Measurements from ENCODE around the gene HLF. TPM values are rescaled to one million over a fixed set of nuclear protein-coding genes. Genes with fewer than 3 reads are reported as not detected.

Gene HLF
- total and polyA plus RNA-seq, 2 donors (not counting 3 experiments of a cell fraction or from before 2014, with no cell fraction given), result not detected

DNA sequence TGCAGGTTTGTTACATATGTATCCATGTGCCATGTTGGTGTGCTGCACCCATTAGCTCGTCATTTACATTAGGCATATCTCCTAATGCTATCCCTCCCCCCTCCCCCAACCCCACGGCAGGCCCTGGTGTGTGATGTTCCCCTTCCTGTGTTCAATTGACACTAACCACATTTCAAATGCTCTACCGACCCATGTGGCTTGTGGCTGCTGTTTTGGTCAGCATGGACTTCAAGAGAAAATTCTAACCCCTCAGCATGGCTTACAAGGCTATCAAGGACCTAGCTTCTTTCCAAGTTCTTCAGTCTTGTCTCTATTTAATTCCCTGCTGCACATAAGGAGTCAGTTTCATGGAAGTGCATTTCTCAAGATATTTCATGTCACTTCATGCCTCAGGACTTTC, 103.9 kb downstream of the HLF start:
- FAIRE-seq (no peak), DNase-seq (ENCODE audit: low read depth, low spot score) (no peak)
- no peak overlapping the region for H3K4me2 ChIP-seq (ENCODE audit: insufficient read depth, low read length)
- POLR2A ChIA-PET, result no interaction called here
- TF ChIP-seq, protein P1, sequence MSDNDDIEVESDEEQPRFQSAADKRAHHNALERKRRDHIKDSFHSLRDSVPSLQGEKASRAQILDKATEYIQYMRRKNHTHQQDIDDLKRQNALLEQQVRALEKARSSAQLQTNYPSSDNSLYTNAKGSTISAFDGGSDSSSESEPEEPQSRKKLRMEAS (IDR thresholded peaks at IDR 0.05; ENCODE audit: insufficient read depth, insufficient read length), result no peak
- no peak for TF ChIP-seq POLR2AphosphoS5 (IDR thresholded peaks at IDR 0.05; ENCODE audit: insufficient read depth, low read depth, low read length)
- TF ChIP-seq POLR2A (IDR thresholded peaks at IDR 0.05; ENCODE audit: low read depth, low read length), result no peak
- no peak for TF ChIP-seq FOS (IDR thresholded peaks at IDR 0.05; ENCODE audit: borderline replicate concordance, insufficient read depth, low read length)
- TF ChIP-seq EZH2 (IDR thresholded peaks at IDR 0.05; ENCODE audit: borderline replicate concordance, low read depth, low read length, severe bottlenecking), result no peak
- TF ChIP-seq JUN (IDR thresholded peaks at IDR 0.05; ENCODE audit: borderline replicate concordance, insufficient read depth, insufficient read length, low read depth), result no peak
- no peak for TF ChIP-seq MYC (IDR thresholded peaks at IDR 0.05; ENCODE audit: low read depth, low read length)
- TF ChIP-seq GATA2 (IDR thresholded peaks at IDR 0.05; ENCODE audit: insufficient read depth, insufficient read length, low read depth, low read length), result no peak
- TF ChIP-seq, protein P2, sequence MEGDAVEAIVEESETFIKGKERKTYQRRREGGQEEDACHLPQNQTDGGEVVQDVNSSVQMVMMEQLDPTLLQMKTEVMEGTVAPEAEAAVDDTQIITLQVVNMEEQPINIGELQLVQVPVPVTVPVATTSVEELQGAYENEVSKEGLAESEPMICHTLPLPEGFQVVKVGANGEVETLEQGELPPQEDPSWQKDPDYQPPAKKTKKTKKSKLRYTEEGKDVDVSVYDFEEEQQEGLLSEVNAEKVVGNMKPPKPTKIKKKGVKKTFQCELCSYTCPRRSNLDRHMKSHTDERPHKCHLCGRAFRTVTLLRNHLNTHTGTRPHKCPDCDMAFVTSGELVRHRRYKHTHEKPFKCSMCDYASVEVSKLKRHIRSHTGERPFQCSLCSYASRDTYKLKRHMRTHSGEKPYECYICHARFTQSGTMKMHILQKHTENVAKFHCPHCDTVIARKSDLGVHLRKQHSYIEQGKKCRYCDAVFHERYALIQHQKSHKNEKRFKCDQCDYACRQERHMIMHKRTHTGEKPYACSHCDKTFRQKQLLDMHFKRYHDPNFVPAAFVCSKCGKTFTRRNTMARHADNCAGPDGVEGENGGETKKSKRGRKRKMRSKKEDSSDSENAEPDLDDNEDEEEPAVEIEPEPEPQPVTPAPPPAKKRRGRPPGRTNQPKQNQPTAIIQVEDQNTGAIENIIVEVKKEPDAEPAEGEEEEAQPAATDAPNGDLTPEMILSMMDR (IDR thresholded peaks at IDR 0.05; ENCODE audit: extremely low read depth in 1 of 2, insufficient read depth in 1 of 2, low read depth in 1 of 2, low read length in 2 of 2), result no peak
- H3K9ac ChIP-seq (replicated peaks; ENCODE audit: extremely low read depth, insufficient read depth, low read length), result no peak overlapping the region
- H3K4me1 ChIP-seq (ENCODE audit: control insufficient read depth, extremely low read depth, insufficient read depth, low read length), result no peaks in the 10 kb centered on the region
- no peaks in the 10 kb centered on the region for H3K9me1 ChIP-seq (replicated peaks; ENCODE audit: control insufficient read depth, extremely low read depth, insufficient read depth, low read length)
- no peaks in the 10 kb centered on the region for H3K79me2 ChIP-seq (ENCODE audit: control insufficient read depth, insufficient read depth, low read length)
- intact Hi-C loops (cut with micrococcal nuclease), result no loop called here
- H3K36me3 ChIP-seq (ENCODE audit: control insufficient read depth in 2 of 2, extremely low read depth in 1 of 2, insufficient read depth in 2 of 2, low read length in 2 of 2), result no peaks in the 10 kb centered on the region
- CTCF ChIA-PET, result interaction anchor here (2.6 kb wide), 1 partner anchor 12 kb away, joined by 11 read pairs; no protein-coding TSS in a partner anchor
- dilution Hi-C loops (cut with MboI; ENCODE audit: extremely low pct_ligation_motif_present, low sequenced_read_pairs), result no loop called here
- H3K9me3 ChIP-seq (replicated peaks; ENCODE audit: control insufficient read depth, insufficient read depth, low read length), result no peaks in the 10 kb centered on the region
- BruUV-seq (replicated peaks), result no TSS peak
- H3K27ac ChIP-seq (ENCODE audit: insufficient read depth, low read depth, low read length), result no peak overlapping the region
- H3K4me3 ChIP-seq (replicated peaks in 1 of 3; ENCODE audit: insufficient read depth in 1 of 3, low read depth in 1 of 3, low read length in 3 of 3), result no peak overlapping the region
- H2AFZ ChIP-seq (ENCODE audit: low read depth, low read length), result no peak overlapping the region
- H4K20me1 ChIP-seq (replicated peaks; ENCODE audit: control insufficient read depth, extremely low read depth, insufficient read depth, low read length), result no peaks in the 10 kb centered on the region
- no peaks in the 10 kb centered on the region for H3K27me3 ChIP-seq (ENCODE audit: control insufficient read depth in 2 of 2, insufficient read depth in 2 of 2, low read length in 2 of 2)

Other genes starting within 250 kb of the HLF start
- 9.3 TPM in 2 replicates for gene MMD, start 156.9 kb downstream of the HLF start, total RNA-seq
- gene MMD, start 156.9 kb downstream of the HLF start, polyA plus RNA-seq, result 5.6 and 5.7 TPM in 2 replicates
- not detected in 2 replicates for gene SMIM36, start 246.5 kb downstream of the HLF start, total RNA-seq
- not detected in 2 replicates for gene SMIM36, start 246.5 kb downstream of the HLF start, polyA plus RNA-seq

All from endothelial cell of umbilical vein (primary cell).